Activated naive CD8-positive, alpha-beta T cell treated with anti-CD3 and anti-CD28 coated beads for 36 hours (primary cell): ENCODE measurements around the gene GALNT18. TPM values are rescaled to one million over a fixed set of nuclear protein-coding genes. Genes with fewer than 3 reads are reported as not detected.

ENCODE experiments used
- DNase-seq: peaks from one replicate; pipeline ENCODE4 v3.0.0; 2021
- H3K27ac Mint-ChIP-seq: one replicate; pipeline ENCODE4 v1.8.0; 2022; ENCODE audit warnings: mild to moderate bottlenecking, moderate library complexity, mixed read lengths
- H3K27me3 Mint-ChIP-seq: one replicate; pipeline ENCODE4 v1.8.0; 2022; ENCODE audit warnings: mild to moderate bottlenecking, mixed read lengths
- H3K36me3 Mint-ChIP-seq: one replicate; pipeline ENCODE4 v1.8.0; 2021; ENCODE audit warnings: mild to moderate bottlenecking, mixed read lengths
- H3K4me1 Mint-ChIP-seq: one replicate; pipeline ENCODE4 v1.8.0; 2021; ENCODE audit warnings: mixed read lengths
- H3K4me3 Mint-ChIP-seq: one replicate; pipeline ENCODE4 v1.8.0; 2022; ENCODE audit warnings: mild to moderate bottlenecking, moderate library complexity, mixed read lengths
- H3K9me3 Mint-ChIP-seq: one replicate; pipeline ENCODE4 v1.8.0; 2022; ENCODE audit warnings: mixed read lengths
- total RNA-seq, 2 experiments: library from RNA; stranded (reverse); gene quantifications; one replicate each; pipeline ENCODE4 v1.2.3, GENCODE V29; 2021

Gene GALNT18
- total RNA-seq, 2 experiments from 2014 or later: 10.0 to 10.5 TPM

DNA sequence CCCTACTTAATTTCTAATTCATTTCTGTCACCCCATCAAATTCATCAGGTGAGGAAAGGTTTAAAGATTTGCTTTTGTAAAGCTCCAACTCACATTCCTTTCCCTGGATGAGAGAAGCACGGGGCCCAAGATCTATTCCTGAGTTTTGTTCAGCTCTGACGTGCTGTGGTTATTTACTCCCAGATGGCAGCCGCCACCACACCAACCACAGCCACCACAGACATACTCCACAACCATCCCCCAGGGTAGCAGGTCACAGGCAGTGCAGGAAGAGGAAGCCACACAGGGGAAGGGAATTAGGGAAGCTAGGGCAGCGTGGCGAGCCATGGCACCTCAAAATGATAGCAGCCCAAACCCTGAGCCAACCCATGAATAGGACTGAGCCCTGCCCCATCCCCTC is 205.3 kb downstream of the GALNT18 start:
- H3K4me3 Mint-ChIP-seq: no peak overlapping the region
- H3K4me1 Mint-ChIP-seq: peaks cover 2% of the 10 kb centered on the region
- H3K27me3 Mint-ChIP-seq: peaks cover 15% of the 10 kb centered on the region
- DNase-seq: no peak
- H3K36me3 Mint-ChIP-seq: no peaks in the 10 kb centered on the region
- H3K27ac Mint-ChIP-seq: no peak overlapping the region
- H3K9me3 Mint-ChIP-seq: no peaks in the 10 kb centered on the region

DNA sequence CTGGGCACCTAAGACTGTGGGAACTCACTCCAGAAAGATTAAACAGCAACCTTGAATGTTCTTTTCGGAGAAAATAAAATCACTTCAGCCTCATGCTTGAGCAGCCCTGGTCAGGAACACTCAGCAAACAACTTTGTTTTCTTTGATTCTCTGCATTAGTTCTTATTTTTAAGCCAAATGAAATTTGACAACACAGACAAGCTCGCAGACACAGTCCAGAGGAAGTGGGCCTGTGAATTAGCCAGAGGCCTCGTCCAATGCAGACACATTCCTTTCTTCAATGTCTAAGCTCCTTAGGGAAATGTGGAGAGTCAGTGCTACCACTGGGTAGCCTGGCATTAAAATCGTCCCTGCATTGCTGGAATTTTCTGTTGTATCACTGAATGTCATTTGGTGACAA is 205.9 kb downstream of the GALNT18 start:
- Mint-ChIP-seq H3K4me3 (no peak overlapping the region), H3K36me3 (no peaks in the 10 kb centered on the region), H3K27ac (no peak overlapping the region), H3K4me1 (peaks cover 2% of the 10 kb centered on the region), H3K27me3 (peaks cover 15% of the 10 kb centered on the region), H3K9me3 (no peaks in the 10 kb centered on the region)
- DNase-seq: no peak

- Mint-ChIP-seq H3K4me3 (no peak overlapping the region), H3K27me3 (peaks cover 15% of the 10 kb centered on the region), H3K27ac (no peak overlapping the region), H3K9me3 (no peaks in the 10 kb centered on the region), H3K4me1 (peaks cover 2% of the 10 kb centered on the region), H3K36me3 (no peaks in the 10 kb centered on the region)
- DNase-seq: no peak
Measured at GRCh38 chr11:11414996-11415395, 206.8 kb downstream of the GALNT18 start.

GRCh38 chr11:11413776-11414175 is 208.0 kb downstream of the GALNT18 start:
- Mint-ChIP-seq H3K4me3 (no peak overlapping the region), H3K36me3 (no peaks in the 10 kb centered on the region), H3K27ac (no peak overlapping the region), H3K4me1 (peaks cover 2% of the 10 kb centered on the region), H3K27me3 (peaks cover 15% of the 10 kb centered on the region), H3K9me3 (no peaks in the 10 kb centered on the region)
- DNase-seq: no peak

GRCh38 chr11:11411401-11411985 is 210.3 kb downstream of the GALNT18 start:
- Mint-ChIP-seq H3K4me3 (no peak overlapping the region), H3K27ac (no peak overlapping the region), H3K36me3 (no peaks in the 10 kb centered on the region), H3K4me1 (peaks cover 1% of the 10 kb centered on the region), H3K9me3 (no peaks in the 10 kb centered on the region), H3K27me3 (peaks cover 8% of the 10 kb centered on the region)
- no peak for DNase-seq

DNA sequence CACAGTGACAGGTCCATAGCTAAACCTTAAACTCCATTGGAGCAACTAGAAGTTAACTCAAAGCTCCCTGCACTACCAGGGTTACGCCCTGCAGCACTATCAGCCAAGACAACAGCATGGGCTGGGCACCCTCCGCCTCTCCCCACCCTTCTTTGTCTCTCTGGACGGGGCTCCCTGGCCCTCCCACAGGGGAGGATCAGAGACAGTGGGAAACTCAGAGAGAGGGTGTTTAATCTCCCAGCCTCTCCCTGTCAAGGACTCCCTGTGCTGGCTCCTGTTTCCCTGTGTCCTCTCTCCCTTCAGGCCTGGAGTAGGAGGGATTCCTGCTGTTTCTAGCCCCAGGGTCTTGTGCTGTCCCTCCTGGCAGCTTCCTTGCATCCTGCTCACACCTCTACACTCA is 211.9 kb downstream of the GALNT18 start:
- no peaks in the 10 kb centered on the region for H3K9me3 Mint-ChIP-seq
- H3K27me3 Mint-ChIP-seq: no peaks in the 10 kb centered on the region
- H3K4me1 Mint-ChIP-seq: no peaks in the 10 kb centered on the region
- H3K27ac Mint-ChIP-seq: no peak overlapping the region
- H3K4me3 Mint-ChIP-seq: no peak overlapping the region
- no peaks in the 10 kb centered on the region for H3K36me3 Mint-ChIP-seq
- DNase-seq: no peak

- Mint-ChIP-seq H3K27ac (no peak overlapping the region), H3K36me3 (no peaks in the 10 kb centered on the region), H3K9me3 (no peaks in the 10 kb centered on the region), H3K4me3 (no peak overlapping the region), H3K4me1 (no peaks in the 10 kb centered on the region), H3K27me3 (peaks cover 5% of the 10 kb centered on the region)
- no peak for DNase-seq
Measured at GRCh38 chr11:11409224-11409623, 212.6 kb downstream of the GALNT18 start.

DNA sequence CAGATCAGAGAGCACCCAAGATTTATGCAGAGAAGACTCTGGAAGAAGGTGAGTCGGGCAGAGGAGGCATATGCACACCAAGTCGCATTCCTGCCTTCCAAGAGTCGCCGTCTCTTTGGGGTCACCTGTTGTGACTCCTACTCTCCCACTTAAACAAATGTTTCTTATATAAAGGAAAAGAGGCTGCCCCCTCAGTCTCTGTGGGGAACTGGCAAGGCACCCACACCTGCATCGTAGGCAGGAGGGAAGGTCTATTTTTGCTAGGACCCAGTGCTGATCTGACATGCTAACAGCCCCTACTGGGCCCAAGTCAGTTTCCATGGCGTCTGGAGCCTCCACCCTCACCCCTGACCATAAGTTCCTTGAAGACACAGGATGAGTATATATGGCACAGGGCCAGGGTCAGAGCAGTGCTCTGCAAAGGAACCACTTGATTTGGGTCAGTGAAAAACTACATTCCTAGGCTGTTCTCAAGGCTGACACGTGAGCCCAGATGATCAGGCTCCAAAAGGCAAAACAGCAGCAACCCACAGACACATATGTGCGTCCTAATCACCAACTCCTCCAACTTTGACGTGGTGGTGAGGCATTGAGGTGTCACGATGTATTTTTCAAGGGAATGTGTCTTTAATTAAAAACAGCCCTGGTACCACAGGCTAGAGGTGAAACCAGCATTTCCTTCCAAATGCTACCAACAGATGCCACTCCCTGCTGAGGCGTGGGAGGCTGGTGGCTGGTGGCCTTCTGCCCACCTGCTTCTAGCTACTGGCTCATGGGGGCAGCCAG is 213.2 kb downstream of the GALNT18 start:
- no peaks in the 10 kb centered on the region for H3K36me3 Mint-ChIP-seq
- H3K27me3 Mint-ChIP-seq: peaks cover 8% of the 10 kb centered on the region
- H3K9me3 Mint-ChIP-seq: no peaks in the 10 kb centered on the region
- H3K27ac Mint-ChIP-seq: no peak overlapping the region
- DNase-seq: no peak
- no peak overlapping the region for H3K4me3 Mint-ChIP-seq
- H3K4me1 Mint-ChIP-seq: no peaks in the 10 kb centered on the region

DNA sequence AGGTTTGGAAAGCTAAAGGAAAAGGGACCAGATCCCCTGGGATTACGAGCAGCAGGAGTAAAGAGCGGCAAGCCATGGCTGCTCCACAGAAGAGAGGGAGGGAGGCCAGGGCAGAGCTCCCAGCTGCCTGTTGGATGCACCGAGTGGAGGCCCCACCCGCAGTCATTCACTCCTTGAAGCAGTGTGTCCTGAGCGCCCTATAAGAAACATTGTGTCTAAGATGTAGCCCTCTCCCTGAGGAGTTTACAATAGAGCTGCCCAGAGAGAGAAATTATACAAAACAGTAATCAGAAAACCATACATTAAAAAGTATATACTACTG is 214.1 kb downstream of the GALNT18 start:
- H3K4me1 Mint-ChIP-seq: no peaks in the 10 kb centered on the region
- H3K9me3 Mint-ChIP-seq: no peaks in the 10 kb centered on the region
- no peak overlapping the region for H3K27ac Mint-ChIP-seq
- H3K36me3 Mint-ChIP-seq: no peaks in the 10 kb centered on the region
- H3K27me3 Mint-ChIP-seq: peaks cover 8% of the 10 kb centered on the region
- DNase-seq: no peak
- no peak overlapping the region for H3K4me3 Mint-ChIP-seq

DNA sequence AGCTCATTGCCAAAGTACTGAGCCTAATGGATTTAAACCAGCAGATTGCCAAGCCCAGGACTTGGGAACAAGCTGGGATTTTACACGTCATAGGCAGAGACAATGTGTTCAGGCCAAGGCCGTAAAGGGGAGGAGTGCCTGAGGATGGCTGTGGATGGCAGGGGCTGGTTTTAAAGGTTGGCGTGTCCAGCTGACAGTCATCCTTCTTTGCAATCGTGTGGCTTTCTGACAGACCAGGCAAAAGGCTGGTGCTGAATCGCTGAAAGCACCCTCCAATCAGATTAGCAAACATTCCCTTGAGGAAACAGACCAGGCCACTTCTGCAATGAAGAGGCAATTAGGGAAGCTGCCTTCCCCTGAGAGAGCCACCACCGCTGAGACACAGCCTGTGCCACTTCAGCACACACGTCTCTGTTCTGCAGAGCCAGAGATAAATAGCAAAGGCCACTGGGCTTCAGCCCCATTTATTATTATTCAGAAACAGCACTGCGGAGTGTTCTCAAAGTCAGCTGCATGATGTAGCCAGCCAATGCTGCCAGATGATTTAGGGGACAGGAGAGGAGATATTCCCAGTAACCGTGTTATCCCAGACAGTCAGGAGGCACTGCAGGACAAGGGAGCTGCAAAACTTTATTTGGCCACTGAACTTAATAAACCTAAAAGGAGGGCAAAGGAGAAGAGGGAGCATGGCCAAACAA is 214.6 kb downstream of the GALNT18 start:
- Mint-ChIP-seq H3K9me3 (no peaks in the 10 kb centered on the region), H3K4me3 (no peak overlapping the region), H3K27ac (no peak overlapping the region), H3K36me3 (no peaks in the 10 kb centered on the region), H3K27me3 (peaks cover 8% of the 10 kb centered on the region), H3K4me1 (no peaks in the 10 kb centered on the region)
- DNase-seq: no peak

DNA sequence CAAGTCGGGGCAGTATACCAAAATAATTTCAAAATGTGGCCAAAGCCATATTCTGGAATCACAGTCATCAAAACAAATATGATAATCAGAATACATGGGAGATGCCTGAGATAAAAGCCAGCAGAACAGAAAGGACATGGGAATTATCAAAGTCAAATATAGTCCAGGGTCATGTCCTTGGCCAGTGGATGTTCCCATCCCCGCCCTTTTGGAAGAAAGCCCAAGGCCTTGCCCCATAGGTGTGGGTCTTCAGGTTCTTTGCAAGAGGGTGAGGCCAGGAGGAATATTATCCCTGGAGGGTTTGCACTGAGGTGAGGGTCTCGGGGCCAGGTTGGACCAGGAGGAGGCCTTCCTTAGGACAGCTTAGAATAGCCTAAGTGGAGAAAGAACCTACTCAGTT is 215.2 kb downstream of the GALNT18 start:
- Mint-ChIP-seq H3K27me3 (peaks cover 8% of the 10 kb centered on the region), H3K27ac (no peak overlapping the region), H3K36me3 (no peaks in the 10 kb centered on the region), H3K4me1 (no peaks in the 10 kb centered on the region), H3K9me3 (no peaks in the 10 kb centered on the region), H3K4me3 (no peak overlapping the region)
- no peak for DNase-seq

DNA sequence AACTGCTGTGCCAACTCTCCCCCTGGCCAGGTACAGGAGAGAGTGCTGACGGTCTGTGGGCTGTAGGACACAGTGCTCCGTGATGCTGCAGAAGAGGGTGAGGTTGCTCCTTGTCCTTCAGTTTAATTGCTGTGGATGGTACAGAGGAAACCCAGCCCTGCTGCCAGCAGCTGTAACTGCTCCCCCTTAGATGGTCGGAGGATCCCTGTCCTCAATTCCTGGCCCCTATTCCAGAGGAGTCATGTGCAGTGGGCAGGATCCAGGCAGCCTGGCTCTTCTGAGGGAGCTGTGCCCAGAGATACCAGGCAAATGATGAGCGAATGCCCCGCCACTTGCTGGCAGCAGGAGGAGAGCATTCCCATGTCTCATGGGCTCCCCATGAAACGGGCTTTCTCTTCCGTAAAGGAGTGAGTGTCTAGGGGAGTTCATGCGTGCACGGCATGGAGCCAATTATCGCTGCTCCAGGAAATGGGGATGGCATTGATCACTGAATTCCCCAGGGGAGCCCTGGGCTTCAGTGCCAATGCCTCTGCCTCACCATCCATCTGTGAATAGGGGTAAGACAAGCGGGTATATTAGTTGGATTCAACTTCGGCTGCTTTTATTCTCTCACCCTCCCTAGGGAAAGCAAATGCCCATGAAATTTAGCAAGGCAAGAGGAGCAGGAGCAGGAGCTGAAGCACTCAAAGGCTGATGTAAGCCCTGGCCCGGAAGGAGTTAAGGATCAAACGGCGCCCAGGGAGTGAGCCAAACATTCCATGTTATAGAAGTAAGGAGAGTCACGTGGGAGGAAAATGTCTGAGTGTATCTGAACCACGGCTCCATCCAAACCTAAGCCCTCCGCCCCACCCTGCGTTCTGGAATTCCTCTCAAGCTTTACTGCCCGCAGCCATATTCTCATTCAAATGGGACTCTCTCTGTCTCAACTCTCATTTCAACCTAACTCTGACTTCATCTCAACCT is 217.8 kb downstream of the GALNT18 start:
- Mint-ChIP-seq H3K4me1 (no peaks in the 10 kb centered on the region), H3K4me3 (no peak overlapping the region)
- no peak for DNase-seq

GRCh38 chr11:11401960-11402535 is 219.8 kb downstream of the GALNT18 start:
- DNase-seq: no peak
- Mint-ChIP-seq H3K27me3 (peaks cover 8% of the 10 kb centered on the region), H3K36me3 (no peaks in the 10 kb centered on the region), H3K9me3 (no peaks in the 10 kb centered on the region), H3K4me1 (no peaks in the 10 kb centered on the region), H3K4me3 (no peak overlapping the region), H3K27ac (no peak overlapping the region)

More for the DNA sequence above, 217.8 kb downstream of the GALNT18 start:
- Mint-ChIP-seq H3K36me3 (no peaks in the 10 kb centered on the region), H3K27me3 (peaks cover 8% of the 10 kb centered on the region), H3K27ac (no peak overlapping the region), H3K9me3 (no peaks in the 10 kb centered on the region)

GRCh38 chr11:11400635-11401232 is 221.1 kb downstream of the GALNT18 start:
- DNase-seq: no peak
- Mint-ChIP-seq H3K36me3 (no peaks in the 10 kb centered on the region), H3K4me3 (no peak overlapping the region), H3K4me1 (no peaks in the 10 kb centered on the region), H3K9me3 (no peaks in the 10 kb centered on the region), H3K27me3 (peaks cover 11% of the 10 kb centered on the region), H3K27ac (no peak overlapping the region)
